Left forelimb (tissue), 1 donor: ENCODE results near the gene ZNF772.
A peak's percentile ranks its signal among the peaks of the same experiment; 100 is the strongest.
"Not testable (repeated sequence)": the region's sequence is repeated elsewhere in the genome, so short reads cannot be mapped to it uniquely, and the experiment has no call there.

Experiments
- DNase-seq: peaks from one replicate; pipeline ENCODE4 v3.0.0-alpha.2; 2018; ENCODE audit warnings: low spot score

Gene ZNF772

DNA sequence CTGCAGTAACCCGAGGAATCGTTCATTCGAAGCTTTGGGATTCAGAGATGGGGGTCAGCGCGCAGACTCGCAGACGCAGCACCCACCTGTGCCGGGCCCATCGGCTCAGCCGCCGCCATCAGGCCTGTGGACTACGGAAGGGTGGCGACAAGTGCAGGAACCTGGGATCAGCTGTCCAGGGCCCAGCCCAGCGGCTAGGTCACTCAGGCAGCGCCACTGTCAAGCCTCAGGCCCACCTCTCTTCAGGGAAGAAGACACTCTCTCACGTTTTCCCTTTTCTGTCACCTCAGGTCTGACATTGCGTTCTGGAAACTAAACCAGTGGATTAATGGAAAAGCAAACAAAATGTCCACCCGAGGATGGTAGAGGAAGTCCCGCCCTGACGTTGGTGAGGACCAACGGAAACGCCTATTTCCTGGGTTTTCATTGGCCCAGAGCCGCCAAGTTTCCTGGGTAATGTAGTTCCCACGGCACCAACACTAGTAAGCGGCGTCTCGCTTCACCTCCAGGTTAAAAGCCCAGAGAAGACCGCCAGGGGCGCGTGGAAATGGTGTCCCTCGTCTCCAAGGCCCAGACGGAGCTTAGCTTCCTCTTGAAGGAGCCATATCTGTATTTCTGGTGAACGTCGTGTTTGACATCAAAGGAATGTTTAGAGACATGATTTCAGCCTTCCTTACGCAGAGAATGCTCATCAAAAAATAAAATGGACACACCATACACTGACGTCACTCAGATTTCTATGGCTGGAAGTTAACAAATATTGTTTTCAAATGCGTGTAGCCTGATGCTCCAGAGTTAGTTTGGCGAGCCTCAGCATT is at the start of gene ZNF772:
TSS of gene ZNF772 (minus strand) at position 376 of the 818 bp plus-strand sequence. CDS start at position 119, 257 bp downstream.
- DNase-seq = peak; percentile 91

- DNase-seq = not testable (repeated sequence)
Observed at GRCh38 chr19:57518021-57518420, 40.7 kb upstream of the ZNF772 start.

- no peak for DNase-seq
Observed at GRCh38 chr19:57515255-57515654, 37.9 kb upstream of the ZNF772 start.

GRCh38 chr19:57512845-57513244 is 35.5 kb upstream of the ZNF772 start:
- DNase-seq = no peak

GRCh38 chr19:57511484-57511883 is 34.1 kb upstream of the ZNF772 start:
- no peak for DNase-seq

- DNase-seq = no peak
Observed at GRCh38 chr19:57506163-57506562, 28.8 kb upstream of the ZNF772 start.

- DNase-seq = not testable (repeated sequence)
Observed at GRCh38 chr19:57500400-57500799, 23.0 kb upstream of the ZNF772 start.

DNA sequence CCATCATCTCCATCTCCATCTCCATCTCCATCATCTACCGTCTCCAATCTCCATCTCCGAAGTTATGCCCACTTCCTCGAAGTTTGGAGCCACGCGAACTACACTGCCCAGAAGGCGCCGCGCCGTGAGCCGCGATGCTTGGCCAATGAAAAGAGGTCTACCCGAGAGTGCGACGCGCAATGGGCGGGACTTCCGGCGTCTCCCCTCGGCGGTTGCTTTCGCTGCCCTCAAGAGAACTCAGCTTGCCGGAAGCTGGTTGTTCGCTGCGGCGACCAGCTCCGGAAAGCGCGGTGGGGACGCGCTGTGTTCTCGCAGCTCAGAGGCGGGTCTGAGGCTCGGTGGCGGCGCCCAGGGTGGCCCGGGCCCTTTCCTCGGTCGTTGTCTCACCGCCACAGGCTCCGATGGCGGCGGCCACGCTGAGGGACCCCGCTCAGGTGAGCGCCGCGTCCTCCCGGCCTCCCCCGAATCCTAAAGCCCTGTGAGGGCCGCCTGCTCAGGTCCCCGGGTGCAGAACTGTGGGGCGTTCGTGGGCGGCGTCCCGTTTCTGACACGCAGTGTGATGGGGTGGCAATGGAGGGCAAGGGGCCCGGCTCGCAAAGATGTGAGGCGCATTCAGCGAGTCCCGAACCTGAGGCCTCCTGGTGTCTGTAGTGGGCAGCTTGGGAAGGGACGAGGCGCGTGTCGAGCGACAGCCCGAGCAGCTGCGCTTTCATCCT is 22.5 kb upstream of the ZNF772 start, which contains the start of gene ZNF773:
TSS of gene ZNF773 (plus strand) at position 259 of the 716 bp plus-strand sequence. CDS start at position 402, 143 bp downstream.
- peak; percentile 94 for DNase-seq

DNA sequence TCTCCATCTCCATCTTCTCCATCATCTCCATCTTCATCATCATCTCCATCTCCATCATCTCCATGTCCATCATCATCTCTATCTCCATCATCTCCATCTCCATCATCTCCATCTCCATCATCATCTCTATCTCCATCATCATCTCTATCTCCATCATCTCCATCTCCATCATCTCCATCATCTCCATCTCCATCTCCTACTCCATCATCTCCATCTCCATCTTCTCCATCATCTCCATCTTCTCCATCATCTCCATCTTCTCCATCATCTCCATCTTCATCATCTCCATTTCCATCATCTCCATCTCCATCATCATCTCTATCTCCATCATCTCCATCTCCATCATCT is 21.9 kb upstream of the ZNF772 start:
- DNase-seq = not testable (repeated sequence)

DNA sequence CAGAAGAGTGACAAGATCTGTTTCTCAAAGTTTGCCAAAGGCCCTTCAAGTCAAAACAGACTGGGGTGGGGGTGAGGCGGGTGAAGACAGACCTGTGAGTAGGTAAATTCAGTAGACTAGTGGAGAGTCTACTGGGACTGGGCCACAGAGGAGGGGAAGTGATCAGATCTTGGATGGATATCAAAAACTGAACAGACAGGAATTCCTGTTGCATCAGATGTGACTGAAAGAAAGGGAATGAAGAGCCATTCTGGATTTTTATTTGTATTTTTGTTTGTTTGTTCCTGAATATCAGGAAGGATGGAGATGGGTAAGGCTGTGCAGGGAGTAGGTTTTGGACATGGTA is 10.9 kb upstream of the ZNF772 start:
- DNase-seq = not testable (repeated sequence)

- DNase-seq = peak; percentile 91
Observed at GRCh38 chr19:57487477-57488298, 10.3 kb upstream of the ZNF772 start, which contains the start of gene ZNF419. Gene ZNF419, plus strand, starts transcription at chr19:57487750. Its CDS starts 201 bp downstream, at chr19:57487951.

GRCh38 chr19:57473646-57474045 is 3.7 kb downstream of the ZNF772 start:
- DNase-seq = no peak

DNA sequence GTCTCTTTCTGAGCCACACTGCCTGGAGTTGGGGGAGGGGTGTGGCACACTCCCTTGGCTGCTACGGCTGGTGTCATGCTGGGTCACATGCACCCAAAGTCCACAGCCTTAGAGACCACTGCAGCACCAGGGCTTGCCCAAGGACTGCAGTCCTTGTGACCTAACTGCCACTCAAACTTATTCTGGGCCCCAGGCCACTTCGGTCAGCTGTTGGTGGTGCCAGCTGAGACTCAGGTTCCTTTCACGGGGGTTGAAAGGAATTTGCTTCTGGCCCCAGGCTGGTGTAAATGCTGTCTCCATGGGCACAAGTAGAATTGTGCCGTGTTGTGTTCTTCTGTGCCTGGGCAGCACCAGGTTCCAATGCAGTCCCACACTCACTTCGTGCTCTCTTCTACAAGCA is 10.9 kb downstream of the ZNF772 start:
- no peak for DNase-seq

DNA sequence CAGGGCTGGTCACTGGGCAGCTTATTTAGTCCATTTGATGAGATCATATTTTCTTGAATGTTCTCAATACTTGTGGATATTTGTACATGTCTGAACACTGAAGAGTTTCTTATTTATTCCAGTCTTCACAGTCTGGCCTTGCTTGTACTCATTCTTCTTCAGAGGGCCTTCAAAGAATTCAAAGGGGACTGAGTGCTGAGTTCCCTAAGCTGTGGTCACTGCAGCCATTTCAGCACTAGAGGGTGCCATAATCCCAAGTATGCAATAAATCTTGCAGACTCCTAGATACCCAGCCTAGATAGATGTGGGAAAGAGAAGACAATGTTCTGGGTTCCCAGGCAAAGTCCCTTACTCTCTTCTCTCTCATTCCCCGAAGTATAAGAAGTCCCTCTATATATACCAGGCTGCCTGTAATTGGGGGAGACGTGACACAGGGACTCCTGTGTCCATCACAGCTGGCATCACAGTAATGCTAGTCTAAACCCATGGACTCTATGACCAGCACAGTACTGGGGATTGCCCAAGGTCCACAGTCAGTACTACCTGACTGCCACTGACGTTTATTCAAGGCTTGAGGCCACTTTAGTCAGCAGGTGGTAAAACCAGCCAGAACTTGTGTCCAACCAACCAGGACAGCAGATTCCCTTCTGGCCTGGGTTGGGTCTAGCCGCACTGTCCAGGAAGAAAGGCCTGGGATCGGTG is 11.5 kb downstream of the ZNF772 start:
- DNase-seq = no peak

DNA sequence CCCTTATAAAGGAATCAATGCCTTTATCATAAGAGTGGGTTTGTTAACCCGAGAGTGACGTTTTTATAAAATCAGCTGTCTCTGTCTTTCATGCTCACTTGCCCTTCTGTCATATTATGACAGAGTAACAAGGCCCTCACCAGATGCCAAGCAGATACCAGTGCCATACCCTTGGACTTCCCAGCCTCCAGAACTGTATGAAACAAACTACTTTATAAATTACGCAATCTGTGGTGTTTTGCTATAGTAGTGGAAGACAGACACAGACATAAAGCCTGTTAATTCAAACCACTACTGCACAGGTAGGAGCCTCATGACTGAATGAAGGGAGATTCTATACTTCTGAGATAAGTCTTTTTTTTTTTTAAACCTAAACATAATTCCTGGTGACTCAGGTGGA is 25.1 kb downstream of the ZNF772 start:
- no peak for DNase-seq

DNA sequence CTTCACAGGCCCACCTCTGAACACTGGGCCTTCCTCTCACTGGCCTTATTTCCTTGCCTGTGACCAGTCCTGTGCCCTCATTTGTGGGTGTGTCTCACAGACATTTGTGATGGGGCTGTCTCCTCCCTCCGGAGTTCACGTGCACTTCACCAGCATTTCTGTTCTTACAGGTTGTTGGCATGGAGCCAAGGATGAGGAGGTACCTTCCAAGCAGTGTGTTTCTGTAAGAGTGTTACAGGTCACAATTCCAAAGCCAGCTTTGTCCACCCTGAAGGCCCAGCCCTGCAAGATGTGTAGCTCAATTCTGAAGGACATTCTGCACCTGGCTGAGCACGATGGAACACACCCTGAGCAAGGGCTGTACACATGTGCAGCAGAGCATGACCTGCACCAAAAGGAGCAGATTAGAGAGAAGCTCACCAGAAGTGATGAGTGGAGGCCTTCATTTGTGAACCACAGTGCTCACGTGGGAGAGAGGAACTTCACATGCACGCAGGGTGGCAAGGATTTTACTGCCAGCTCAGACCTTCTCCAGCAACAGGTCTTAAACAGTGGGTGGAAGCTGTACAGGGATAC is 34.2 kb downstream of the ZNF772 start:
- DNase-seq = no peak

DNA sequence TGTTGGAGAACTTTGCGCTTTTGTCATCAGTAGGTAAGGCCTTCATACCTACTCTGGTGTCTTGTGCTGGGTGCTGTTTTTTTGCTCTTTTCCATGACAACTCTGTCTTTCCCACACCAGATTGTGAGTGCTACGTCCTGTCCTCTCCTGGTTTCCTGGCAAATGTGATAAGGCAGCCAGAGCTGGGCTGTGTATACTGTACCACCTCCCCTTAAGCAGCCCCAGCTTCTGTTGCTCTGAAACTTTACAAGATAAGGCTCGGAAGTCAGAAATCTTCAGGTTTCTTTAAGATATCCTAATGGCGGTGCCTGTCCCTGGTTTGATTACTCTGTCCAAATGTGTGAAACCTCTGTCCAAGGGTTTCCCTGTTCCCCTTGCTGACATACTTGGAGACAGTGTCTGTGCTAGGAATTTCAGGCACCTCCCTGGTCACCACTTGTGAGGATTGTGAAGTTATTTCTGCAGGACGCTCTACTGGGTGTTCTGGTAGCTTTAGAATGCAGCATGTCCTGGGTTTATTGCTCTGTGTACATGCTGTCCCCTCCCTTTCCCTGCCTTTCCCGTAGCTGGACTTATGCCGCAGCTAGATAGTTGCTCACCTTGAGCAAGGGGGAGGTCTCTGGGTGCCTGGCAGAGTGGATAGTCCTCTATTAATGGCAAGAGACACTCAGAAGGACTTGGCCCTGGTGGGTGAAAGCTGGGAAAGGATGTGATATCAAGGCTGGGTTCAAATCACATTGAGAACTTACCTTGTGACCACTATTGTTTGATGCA is 35.2 kb downstream of the ZNF772 start:
- no peak for DNase-seq

- no peak for DNase-seq
Observed at GRCh38 chr19:57438925-57439324, 38.4 kb downstream of the ZNF772 start.

- DNase-seq = no peak
Observed at GRCh38 chr19:57437931-57438330, 39.4 kb downstream of the ZNF772 start.

DNA sequence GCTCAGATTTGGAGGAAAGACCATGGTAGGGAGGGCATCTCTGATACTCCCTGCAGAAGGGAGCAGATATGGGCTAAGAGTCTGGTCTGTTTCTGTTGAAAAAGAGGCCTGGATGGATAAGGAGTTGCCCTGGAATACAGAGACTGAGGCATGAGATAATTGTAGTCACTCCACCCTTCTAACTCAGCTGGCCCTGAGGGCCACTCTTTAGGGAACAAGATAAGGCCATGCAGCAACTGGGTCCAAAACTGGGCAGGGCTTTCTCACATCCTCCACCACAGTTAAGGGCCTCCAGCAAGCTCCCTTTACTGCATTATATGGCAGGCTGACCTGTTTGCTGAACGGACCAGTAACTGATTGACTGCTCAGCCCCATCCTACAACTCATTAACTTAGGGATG is 40.9 kb downstream of the ZNF772 start:
- DNase-seq = no peak
